Natural killer cell (primary cell): ENCODE results near the gene SLC1A4. TPM values are rescaled to one million over a fixed set of nuclear protein-coding genes. Genes with fewer than 3 reads are reported as not detected.

Experiments
- ATAC-seq, 3 donors: fragments of 150-1000 bp in 2 of 3; fragments of 200-7000 bp in 1 of 3; cut with Tn5 transposase; 1 replicate in 1 of 3; 2 replicates in 2 of 3; pipeline ENCODE4 v1.10.0; 2021; ENCODE audit warnings: mild to moderate bottlenecking in 2 of 3, moderate library complexity in 2 of 3
- DNase-seq, 2 donors: peaks; one replicate each; pipeline versions ENCODE4 v3.0.0 to v3.0.0-alpha.2; 2013 to 2021; ENCODE audit warnings: mixed read lengths in 1 of 2
- H3K27ac ChIP-seq: one replicate; pipeline ENCODE4 v1.5.1; 2013; ENCODE audit warnings: mild to moderate bottlenecking, low read length
- H3K27me3 ChIP-seq: one replicate; pipeline ENCODE4 v1.6.1; 2013; ENCODE audit warnings: low read length; ENCODE audit not compliant: control insufficient read depth, insufficient read depth
- H3K36me3 ChIP-seq: one replicate; pipeline ENCODE4 v1.6.1; 2013; ENCODE audit warnings: low read length; ENCODE audit not compliant: control insufficient read depth, insufficient read depth
- H3K4me1 ChIP-seq: one replicate; pipeline ENCODE4 v1.6.1; 2013; ENCODE audit warnings: low read length; ENCODE audit not compliant: control insufficient read depth, insufficient read depth
- H3K4me3 ChIP-seq: one replicate; pipeline ENCODE4 v1.5.1; 2013; ENCODE audit warnings: low read length
- H3K9me3 ChIP-seq: one replicate; pipeline ENCODE4 v1.6.1; 2013; ENCODE audit warnings: low read length; ENCODE audit not compliant: control insufficient read depth, insufficient read depth
- H3K27ac Mint-ChIP-seq, 2 donors: one replicate each; pipeline ENCODE4 v1.8.0; 2022; ENCODE audit warnings: mild to moderate bottlenecking in 2 of 2, mixed read lengths in 2 of 2, moderate library complexity in 1 of 2
- H3K27me3 Mint-ChIP-seq, 2 donors: one replicate each; pipeline ENCODE4 v1.8.0; 2022; ENCODE audit warnings: low read depth in 2 of 2, mixed read lengths in 2 of 2
- H3K36me3 Mint-ChIP-seq: one replicate; pipeline ENCODE4 v1.8.0; 2022; ENCODE audit warnings: mixed read lengths
- H3K4me1 Mint-ChIP-seq, 2 donors: one replicate each; pipeline ENCODE4 v1.8.0; 2022; ENCODE audit warnings: mixed read lengths in 2 of 2
- H3K4me3 Mint-ChIP-seq: one replicate; pipeline ENCODE4 v1.8.0; 2022; ENCODE audit warnings: mild to moderate bottlenecking, moderate library complexity, mixed read lengths
- H3K9me3 Mint-ChIP-seq, 2 donors: one replicate each; pipeline ENCODE4 v1.8.0; 2022; ENCODE audit warnings: mixed read lengths in 2 of 2
- WGBS: methylation state at CpG from one replicate; pipeline ENCODE4 v1.1.7; 2013; ENCODE audit warnings: missing lambda C conversion rate; ENCODE audit not compliant: insufficient coverage; 5-methylcytosine and 5-hydroxymethylcytosine counted together
- intact Hi-C: fragments of 100-400 bp; cut with micrococcal nuclease; formaldehyde crosslinking; loops from one replicate; pipeline ENCODE4 v1.14.2; 2022
- total RNA-seq, 4 donors: library from RNA; stranded (reverse); fragments of 120-200 nt in 1 of 4; gene quantifications; one replicate each; pipeline versions ENCODE4 v1.2.3 to v1.2.4, GENCODE V29; 2013 to 2022
- TF ChIP-seq, protein P1 (sequence below): fragments of 200-600 bp; IDR thresholded peaks from one replicate; pipeline ENCODE4 v1.8.0; 2022; ENCODE audit warnings: antibody characterized with exemption

The SLC1A4 gene
- total RNA-seq, 3 donors from 2014 or later (not counting 1 experiment from before 2014, with no cell fraction given): 3.9 to 13.8 (median 5.6) TPM

DNA sequence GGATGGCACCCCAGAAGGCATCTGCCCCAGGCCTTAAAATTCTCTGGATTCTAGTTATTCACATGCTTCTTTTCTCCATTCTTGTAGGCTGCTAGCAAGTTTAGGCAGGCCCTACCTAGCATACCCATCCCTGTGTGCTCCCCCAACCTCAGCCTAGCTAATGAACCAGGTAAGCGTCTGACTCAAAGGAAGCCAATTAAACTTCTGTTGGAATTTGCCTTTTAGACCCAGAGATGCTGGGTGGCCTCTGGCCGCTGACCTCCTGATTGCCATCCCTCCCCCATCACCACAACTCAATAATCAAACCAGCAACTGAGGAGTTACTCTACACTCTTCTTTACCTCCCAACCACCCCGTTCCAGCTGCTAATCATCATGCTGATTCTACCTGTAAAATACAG is 48.0 kb downstream of the SLC1A4 start:
- H3K4me1 ChIP-seq: peaks cover 11% of the 10 kb centered on the region
- H3K9me3 ChIP-seq: no peaks in the 10 kb centered on the region
- Mint-ChIP-seq H3K4me1 (peaks cover 15 to 17% of the 10 kb centered on the region in 2 donors), H3K27ac (no peak overlapping the region), H3K9me3 (no peaks in the 10 kb centered on the region), H3K36me3 (no peaks in the 10 kb centered on the region), H3K27me3 (no peaks in the 10 kb centered on the region), H3K4me3 (no peak overlapping the region)
- no peaks in the 10 kb centered on the region for H3K36me3 ChIP-seq
- no peak for DNase-seq
- no peaks in the 10 kb centered on the region for H3K27me3 ChIP-seq
- no peak overlapping the region for H3K27ac ChIP-seq
- intact Hi-C loops: no loop called here
- no peak overlapping the region for H3K4me3 ChIP-seq
- WGBS: 87% methylated on average over 3 of the region's 3 CpGs
- ATAC-seq: no peak
- TF ChIP-seq, protein P1, sequence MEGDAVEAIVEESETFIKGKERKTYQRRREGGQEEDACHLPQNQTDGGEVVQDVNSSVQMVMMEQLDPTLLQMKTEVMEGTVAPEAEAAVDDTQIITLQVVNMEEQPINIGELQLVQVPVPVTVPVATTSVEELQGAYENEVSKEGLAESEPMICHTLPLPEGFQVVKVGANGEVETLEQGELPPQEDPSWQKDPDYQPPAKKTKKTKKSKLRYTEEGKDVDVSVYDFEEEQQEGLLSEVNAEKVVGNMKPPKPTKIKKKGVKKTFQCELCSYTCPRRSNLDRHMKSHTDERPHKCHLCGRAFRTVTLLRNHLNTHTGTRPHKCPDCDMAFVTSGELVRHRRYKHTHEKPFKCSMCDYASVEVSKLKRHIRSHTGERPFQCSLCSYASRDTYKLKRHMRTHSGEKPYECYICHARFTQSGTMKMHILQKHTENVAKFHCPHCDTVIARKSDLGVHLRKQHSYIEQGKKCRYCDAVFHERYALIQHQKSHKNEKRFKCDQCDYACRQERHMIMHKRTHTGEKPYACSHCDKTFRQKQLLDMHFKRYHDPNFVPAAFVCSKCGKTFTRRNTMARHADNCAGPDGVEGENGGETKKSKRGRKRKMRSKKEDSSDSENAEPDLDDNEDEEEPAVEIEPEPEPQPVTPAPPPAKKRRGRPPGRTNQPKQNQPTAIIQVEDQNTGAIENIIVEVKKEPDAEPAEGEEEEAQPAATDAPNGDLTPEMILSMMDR: no peak

DNA sequence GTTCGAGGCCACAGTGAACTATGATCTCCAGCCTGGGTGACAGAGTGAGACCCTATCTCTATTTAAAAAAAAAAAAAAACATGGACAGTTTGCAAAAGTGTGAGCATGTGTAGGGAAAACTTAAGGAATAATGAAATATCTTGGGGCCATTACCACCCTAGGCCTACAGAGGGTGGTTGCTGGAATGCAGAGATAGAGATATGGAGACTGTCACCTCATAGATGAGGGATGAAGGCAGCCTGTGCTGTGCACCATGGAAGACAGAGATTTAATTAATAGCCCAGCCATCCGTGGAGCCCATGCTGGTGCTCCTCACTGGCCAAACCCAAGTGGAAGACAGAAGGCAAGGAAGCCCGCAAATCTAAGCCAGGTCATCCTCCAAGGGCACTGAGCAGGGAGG is 50.4 kb downstream of the SLC1A4 start:
- Mint-ChIP-seq H3K4me1 (peaks cover 12 to 15% of the 10 kb centered on the region in 2 donors), H3K27me3 (no peaks in the 10 kb centered on the region), H3K27ac (no peak overlapping the region), H3K9me3 (peaks cover 3 to 5% of the 10 kb centered on the region in 2 donors), H3K36me3 (no peaks in the 10 kb centered on the region), H3K4me3 (no peak overlapping the region)
- H3K4me1 ChIP-seq: peaks cover 4% of the 10 kb centered on the region
- intact Hi-C loops: loop anchor here (1.0 to 10.0 kb wide), 3 partner anchors 52 to 515 kb away; partner anchors contain the start of genes AFTPH and SLC1A4
- TF ChIP-seq, protein P1: no peak
- 99% methylated on average over 3 of the region's 3 CpGs for WGBS
- no peak overlapping the region for H3K27ac ChIP-seq
- no peaks in the 10 kb centered on the region for H3K27me3 ChIP-seq
- ATAC-seq (no peak), DNase-seq (no peak)
- H3K36me3 ChIP-seq: no peaks in the 10 kb centered on the region
- H3K4me3 ChIP-seq: no peak overlapping the region
- peaks cover 10% of the 10 kb centered on the region for H3K9me3 ChIP-seq

DNA sequence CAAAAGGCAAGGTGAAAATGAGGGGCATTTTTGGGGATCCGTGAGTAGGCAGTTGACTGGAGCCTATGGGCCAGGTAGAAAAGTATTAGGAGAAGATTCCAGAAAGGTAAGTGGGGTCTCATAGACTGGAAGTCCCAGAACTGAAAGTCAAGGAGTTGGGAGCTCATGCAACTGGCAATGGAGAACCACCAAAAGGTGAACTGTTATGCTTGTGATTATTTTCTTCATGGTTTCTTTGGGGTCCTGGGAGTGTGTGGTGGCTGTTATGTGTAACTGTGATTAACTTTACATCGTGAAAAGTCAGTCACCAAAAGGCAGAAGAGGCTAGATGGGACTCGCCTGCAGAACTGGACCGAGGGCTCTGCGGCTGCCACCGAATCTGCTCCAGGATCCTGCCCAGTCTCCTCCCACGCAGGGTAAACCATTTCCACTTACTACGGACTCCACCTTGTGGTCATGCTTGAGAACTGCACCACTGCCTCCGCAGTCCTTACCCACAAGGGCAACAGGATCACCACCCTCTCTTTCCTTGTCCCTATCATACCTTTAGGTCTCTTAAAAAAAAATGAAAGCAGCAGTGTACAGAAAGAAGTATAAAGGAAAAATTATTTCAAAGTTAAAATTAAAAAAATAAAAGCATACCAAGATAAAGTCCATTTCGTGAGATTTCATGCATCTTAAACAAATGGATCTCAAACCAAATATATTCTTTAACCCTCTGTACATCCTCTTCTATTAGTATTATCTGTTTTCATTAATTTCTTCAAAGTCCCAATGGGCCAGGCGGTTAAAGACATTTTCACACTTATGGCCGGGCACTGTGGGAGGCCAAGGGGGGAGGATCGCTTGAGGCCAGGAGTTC is 51.4 kb downstream of the SLC1A4 start:
- Histone ChIP-seq H3K36me3 (no peaks in the 10 kb centered on the region), H3K4me3 (no peak overlapping the region), H3K27ac (no peak overlapping the region), H3K4me1 (peaks cover 4% of the 10 kb centered on the region), H3K27me3 (no peaks in the 10 kb centered on the region), H3K9me3 (peaks cover 10% of the 10 kb centered on the region)
- H3K4me1 Mint-ChIP-seq: peaks cover 12 to 15% of the 10 kb centered on the region in 2 donors
- no peaks in the 10 kb centered on the region for H3K27me3 Mint-ChIP-seq
- no peaks in the 10 kb centered on the region for H3K36me3 Mint-ChIP-seq
- no peak overlapping the region for H3K27ac Mint-ChIP-seq
- DNase-seq (peak; percentile 67 to 90), ATAC-seq (peak; percentile 94 to 100 (median 100))
- 32% methylated on average over 13 of the region's 13 CpGs for WGBS
- intact Hi-C loops: loop anchor here (1.0 to 10.0 kb wide), 3 partner anchors 53 to 516 kb away; partner anchors contain the start of genes AFTPH and SLC1A4
- no peak overlapping the region for H3K4me3 Mint-ChIP-seq
- TF ChIP-seq, protein P1: peak; percentile 95
- peaks cover 3 to 5% of the 10 kb centered on the region in 2 donors for H3K9me3 Mint-ChIP-seq
